ENCODE measurements around the gene C1orf105.

The C1orf105 gene

DNA sequence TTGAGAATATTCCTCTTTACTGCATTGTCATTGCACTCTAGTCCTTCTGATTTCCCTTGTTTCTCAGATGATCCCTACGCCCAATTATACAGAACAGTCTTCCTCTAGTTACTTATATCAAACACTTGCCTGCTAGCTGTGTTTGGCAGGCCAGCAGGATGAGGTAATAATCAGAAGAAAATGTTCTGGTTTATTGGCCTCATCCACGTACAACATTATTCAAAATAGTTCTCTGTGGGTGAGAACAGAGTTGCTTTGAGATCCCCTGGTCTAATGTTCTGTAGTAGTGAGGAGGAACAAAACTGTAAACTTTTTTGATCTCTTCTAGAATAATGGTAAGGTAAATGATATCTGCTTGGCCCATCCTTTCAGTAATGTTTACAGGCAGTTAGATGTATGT lies 22.3 kb upstream of the C1orf105 start:
- Histone ChIP-seq H3K79me2 (ENCODE audit: control insufficient read depth, insufficient read depth, low read length, poor library complexity) (no peaks in the 10 kb centered on the region), H2BK5ac (ENCODE audit: low read depth, low read length, poor library complexity) (no peak overlapping the region), H3K23ac (ENCODE audit: low read length) (no peak overlapping the region), H2BK120ac (ENCODE audit: insufficient read depth, low read length, poor library complexity) (no peak overlapping the region), H3K18ac (ENCODE audit: low read length) (no peak overlapping the region), H3K4me1 (ENCODE audit: control insufficient read depth in 1 of 2, insufficient read depth in 2 of 2, low read length in 2 of 2) (peaks cover 0 to 8% of the 10 kb centered on the region in 2 experiments), H3K4me2 (ENCODE audit: low read length) (no peak overlapping the region), H3K79me1 (ENCODE audit: low read length) (peaks cover 7% of the 10 kb centered on the region), H2AFZ (ENCODE audit: insufficient read depth, low read length, poor library complexity) (no peak overlapping the region), H4K12ac (ENCODE audit: low read depth, low read length) (no peak overlapping the region), H2BK12ac (ENCODE audit: low read length) (peak overlapping the region; percentile 71), H4K91ac (ENCODE audit: low read depth, low read length) (no peak overlapping the region), H3K14ac (ENCODE audit: low read length) (no peak overlapping the region), H3K36me3 (ENCODE audit: control insufficient read depth in 1 of 2, insufficient read depth in 2 of 2, low read length in 2 of 2) (no peaks in the 10 kb centered on the region), H4K8ac (ENCODE audit: low read depth, low read length) (peak overlapping the region; percentile 19), H3K9me3 (ENCODE audit: insufficient read depth, low read depth, low read length) (no peaks in the 10 kb centered on the region), H3K9ac (ENCODE audit: low read length) (no peak overlapping the region), H3K4me3 (ENCODE audit: low read depth, low read length) (no peak overlapping the region), H2AK5ac (ENCODE audit: low read length) (no peak overlapping the region), H3K27ac (ENCODE audit: low read depth, low read length) (peak overlapping the region; percentile 57), H3K4ac (ENCODE audit: low read depth, low read length) (no peak overlapping the region), H3K27me3 (ENCODE audit: insufficient read depth, low read length) (no peaks in the 10 kb centered on the region)
- DNase-seq, result no peak
- no CpG with 5 or more reads among the region's 2 CpGs for WGBS (ENCODE audit: extremely low coverage, insufficient coverage, insufficient read length)

- H2AK5ac ChIP-seq (ENCODE audit: low read length), result no peak overlapping the region
- no peak overlapping the region for H3K14ac ChIP-seq (ENCODE audit: low read length)
- no peaks in the 10 kb centered on the region for H3K9me3 ChIP-seq (ENCODE audit: insufficient read depth, low read depth, low read length)
- DNase-seq, result peak; percentile 12 to 76
- H3K9ac ChIP-seq (ENCODE audit: low read length), result no peak overlapping the region
- H3K79me1 ChIP-seq (ENCODE audit: low read length), result peaks cover 6% of the 10 kb centered on the region
- H3K4me3 ChIP-seq (ENCODE audit: low read depth, low read length), result no peak overlapping the region
- H4K91ac ChIP-seq (ENCODE audit: low read depth, low read length), result peak overlapping the region; percentile 61
- H2BK120ac ChIP-seq (ENCODE audit: insufficient read depth, low read length, poor library complexity), result no peak overlapping the region
- no peaks in the 10 kb centered on the region for H3K27me3 ChIP-seq (ENCODE audit: insufficient read depth, low read length)
- H3K79me2 ChIP-seq (ENCODE audit: control insufficient read depth, insufficient read depth, low read length, poor library complexity), result no peaks in the 10 kb centered on the region
- H2AFZ ChIP-seq (ENCODE audit: insufficient read depth, low read length, poor library complexity), result no peak overlapping the region
- no CpG with 5 or more reads among the region's 9 CpGs for WGBS (ENCODE audit: extremely low coverage, insufficient coverage, insufficient read length)
- peak overlapping the region; percentile 71 for H3K27ac ChIP-seq (ENCODE audit: low read depth, low read length)
- no peak overlapping the region for H4K12ac ChIP-seq (ENCODE audit: low read depth, low read length)
- no peak overlapping the region for H3K23ac ChIP-seq (ENCODE audit: low read length)
- H2BK12ac ChIP-seq (ENCODE audit: low read length), result no peak overlapping the region
- peak overlapping the region; percentile 72 for H2BK5ac ChIP-seq (ENCODE audit: low read depth, low read length, poor library complexity)
- no peaks in the 10 kb centered on the region for H3K36me3 ChIP-seq (ENCODE audit: control insufficient read depth in 1 of 2, insufficient read depth in 2 of 2, low read length in 2 of 2)
- no peak overlapping the region for H3K4ac ChIP-seq (ENCODE audit: low read depth, low read length)
- H3K4me2 ChIP-seq (ENCODE audit: low read length), result no peak overlapping the region
- no peak overlapping the region for H3K18ac ChIP-seq (ENCODE audit: low read length)
- peaks cover 0 to 4% of the 10 kb centered on the region in 2 experiments for H3K4me1 ChIP-seq (ENCODE audit: control insufficient read depth in 1 of 2, insufficient read depth in 2 of 2, low read length in 2 of 2)
- peak overlapping the region; percentile 11 for H4K8ac ChIP-seq (ENCODE audit: low read depth, low read length)
Observed at GRCh38 chr1:172398970-172399755, 21.3 kb upstream of the C1orf105 start.

- Histone ChIP-seq H2BK120ac (ENCODE audit: insufficient read depth, low read length, poor library complexity) (peak overlapping the region; percentile 54), H3K9me3 (ENCODE audit: insufficient read depth, low read depth, low read length) (no peaks in the 10 kb centered on the region), H3K4ac (ENCODE audit: low read depth, low read length) (no peak overlapping the region), H3K14ac (ENCODE audit: low read length) (peak overlapping the region; percentile 21), H2BK5ac (ENCODE audit: low read depth, low read length, poor library complexity) (peak overlapping the region; percentile 32), H3K18ac (ENCODE audit: low read length) (no peak overlapping the region), H3K36me3 (ENCODE audit: control insufficient read depth in 1 of 2, insufficient read depth in 2 of 2, low read length in 2 of 2) (no peaks in the 10 kb centered on the region), H4K91ac (ENCODE audit: low read depth, low read length) (peak overlapping the region; percentile 67), H2BK12ac (ENCODE audit: low read length) (peak overlapping the region; percentile 67), H4K8ac (ENCODE audit: low read depth, low read length) (peak overlapping the region; percentile 61), H3K27ac (ENCODE audit: low read depth, low read length) (peak overlapping the region; percentile 23), H3K9ac (ENCODE audit: low read length) (no peak overlapping the region), H2AK5ac (ENCODE audit: low read length) (no peak overlapping the region), H3K4me2 (ENCODE audit: low read length) (no peak overlapping the region), H3K23ac (ENCODE audit: low read length) (no peak overlapping the region), H4K12ac (ENCODE audit: low read depth, low read length) (no peak overlapping the region), H3K79me1 (ENCODE audit: low read length) (peaks cover 6% of the 10 kb centered on the region), H3K79me2 (ENCODE audit: control insufficient read depth, insufficient read depth, low read length, poor library complexity) (no peaks in the 10 kb centered on the region), H3K4me3 (ENCODE audit: low read depth, low read length) (no peak overlapping the region), H2AFZ (ENCODE audit: insufficient read depth, low read length, poor library complexity) (peak overlapping the region; percentile 14), H3K4me1 (ENCODE audit: control insufficient read depth in 1 of 2, insufficient read depth in 2 of 2, low read length in 2 of 2) (peaks cover 0 to 3% of the 10 kb centered on the region in 2 experiments), H3K27me3 (ENCODE audit: insufficient read depth, low read length) (no peaks in the 10 kb centered on the region)
- no peak for DNase-seq
- WGBS (ENCODE audit: extremely low coverage, insufficient coverage, insufficient read length), result no CpG with 5 or more reads among the region's 6 CpGs
Observed at GRCh38 chr1:172399756-172400721, 20.4 kb upstream of the C1orf105 start.

- no CpG with 5 or more reads among the region's 1 CpG for WGBS (ENCODE audit: extremely low coverage, insufficient coverage, insufficient read length)
Observed at GRCh38 chr1:172400722-172401105, 19.8 kb upstream of the C1orf105 start.

More at GRCh38 chr1:172400722-172401105, 19.8 kb upstream of the C1orf105 start:
- Histone ChIP-seq H3K9me3 (ENCODE audit: insufficient read depth, low read depth, low read length) (no peaks in the 10 kb centered on the region), H3K14ac (ENCODE audit: low read length) (no peak overlapping the region), H3K4me2 (ENCODE audit: low read length) (no peak overlapping the region), H4K12ac (ENCODE audit: low read depth, low read length) (no peak overlapping the region), H3K27me3 (ENCODE audit: insufficient read depth, low read length) (no peaks in the 10 kb centered on the region), H4K91ac (ENCODE audit: low read depth, low read length) (no peak overlapping the region), H2AFZ (ENCODE audit: insufficient read depth, low read length, poor library complexity) (no peak overlapping the region), H3K36me3 (ENCODE audit: control insufficient read depth in 1 of 2, insufficient read depth in 2 of 2, low read length in 2 of 2) (no peaks in the 10 kb centered on the region), H3K4me3 (ENCODE audit: low read depth, low read length) (no peak overlapping the region), H3K4me1 (ENCODE audit: control insufficient read depth in 1 of 2, insufficient read depth in 2 of 2, low read length in 2 of 2) (peaks cover 0 to 3% of the 10 kb centered on the region in 2 experiments), H2BK120ac (ENCODE audit: insufficient read depth, low read length, poor library complexity) (no peak overlapping the region), H2BK12ac (ENCODE audit: low read length) (no peak overlapping the region), H3K18ac (ENCODE audit: low read length) (no peak overlapping the region), H3K23ac (ENCODE audit: low read length) (no peak overlapping the region), H3K79me1 (ENCODE audit: low read length) (peaks cover 6% of the 10 kb centered on the region), H3K4ac (ENCODE audit: low read depth, low read length) (no peak overlapping the region), H2BK5ac (ENCODE audit: low read depth, low read length, poor library complexity) (no peak overlapping the region), H3K79me2 (ENCODE audit: control insufficient read depth, insufficient read depth, low read length, poor library complexity) (no peaks in the 10 kb centered on the region), H2AK5ac (ENCODE audit: low read length) (no peak overlapping the region), H3K27ac (ENCODE audit: low read depth, low read length) (no peak overlapping the region), H3K9ac (ENCODE audit: low read length) (no peak overlapping the region), H4K8ac (ENCODE audit: low read depth, low read length) (no peak overlapping the region)
- no peak for DNase-seq

Data from trophoblast cell (in vitro differentiated cells and primary cell).